GM18505 (cell line): ENCODE measurements around the gene IPO5.
"Not testable (repeated sequence)": the region's sequence is repeated elsewhere in the genome, so short reads cannot be mapped to it uniquely, and the experiment has no call there.

Experiments
- ATAC-seq: cut with Tn5 transposase; IDR thresholded peaks from one replicate; pipeline ENCODE4 v1.9.1; 2021; ENCODE audit not compliant: unreplicated experiment
- POLR2A ChIP-seq: IDR thresholded peaks from 4 replicates; pipeline ENCODE4 v1.6.1; 2011; ENCODE audit warnings: borderline replicate concordance; ENCODE audit not compliant: insufficient read depth, insufficient read length; ENCODE audit errors: extremely low read depth

Gene IPO5

DNA sequence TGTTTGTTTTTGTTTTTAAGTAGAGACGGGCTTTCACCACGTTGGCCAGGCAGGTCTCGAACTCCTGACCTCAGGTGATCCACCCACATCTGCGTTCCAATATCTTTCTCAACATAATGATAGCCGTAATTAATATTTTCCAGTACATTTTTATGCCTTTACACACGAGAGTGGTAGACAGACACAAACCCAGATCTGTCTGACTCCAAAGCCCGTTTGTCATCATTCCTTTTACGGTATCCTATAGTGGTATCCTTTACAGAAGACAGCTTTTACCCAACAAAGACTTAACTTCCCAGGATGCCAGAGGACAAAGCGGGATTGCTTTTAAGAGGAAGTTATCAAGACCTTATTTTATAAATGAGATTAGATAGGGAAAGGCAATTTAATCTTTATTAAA is 59.8 kb downstream of the IPO5 start:
- no peak for ATAC-seq
- TF ChIP-seq POLR2A: no peak

DNA sequence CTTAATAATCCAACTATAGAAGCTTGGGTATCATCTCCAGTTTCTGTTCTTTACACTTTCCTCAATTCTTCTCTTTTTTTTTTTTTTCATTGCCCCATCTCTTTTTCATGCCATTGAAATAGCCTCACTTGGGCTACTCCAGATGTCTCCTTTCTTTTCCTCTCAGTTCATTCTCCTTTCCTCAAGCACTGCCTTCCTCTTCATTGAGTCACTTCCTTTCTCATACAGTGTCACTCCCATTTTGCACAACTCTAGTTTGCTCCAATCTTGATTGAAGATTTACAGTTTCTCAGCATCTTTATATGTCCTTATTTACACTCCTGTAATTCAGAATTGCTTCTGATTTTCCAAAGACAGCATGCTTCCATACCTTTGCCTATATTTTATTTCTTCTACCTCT is 61.3 kb downstream of the IPO5 start:
- no peak for TF ChIP-seq POLR2A
- ATAC-seq: no peak

DNA sequence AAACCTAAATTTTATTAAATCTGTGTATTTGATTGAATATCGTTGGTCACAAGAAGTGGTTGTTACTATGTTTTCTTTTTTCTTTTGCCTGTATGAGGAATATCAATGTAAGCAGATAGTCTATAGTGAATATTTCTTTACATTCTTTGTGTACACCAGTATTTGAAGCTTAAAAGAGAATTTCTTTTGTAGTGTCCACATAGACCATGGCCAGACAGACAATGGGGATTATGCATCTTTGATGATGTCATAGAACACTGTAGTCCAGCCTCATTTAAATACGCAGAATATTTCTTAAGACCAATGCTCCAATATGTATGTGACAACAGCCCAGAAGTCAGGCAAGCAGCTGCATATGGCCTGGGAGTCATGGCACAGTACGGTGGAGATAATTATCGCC is 64.8 kb downstream of the IPO5 start:
- no peak for ATAC-seq
- no peak for TF ChIP-seq POLR2A

DNA sequence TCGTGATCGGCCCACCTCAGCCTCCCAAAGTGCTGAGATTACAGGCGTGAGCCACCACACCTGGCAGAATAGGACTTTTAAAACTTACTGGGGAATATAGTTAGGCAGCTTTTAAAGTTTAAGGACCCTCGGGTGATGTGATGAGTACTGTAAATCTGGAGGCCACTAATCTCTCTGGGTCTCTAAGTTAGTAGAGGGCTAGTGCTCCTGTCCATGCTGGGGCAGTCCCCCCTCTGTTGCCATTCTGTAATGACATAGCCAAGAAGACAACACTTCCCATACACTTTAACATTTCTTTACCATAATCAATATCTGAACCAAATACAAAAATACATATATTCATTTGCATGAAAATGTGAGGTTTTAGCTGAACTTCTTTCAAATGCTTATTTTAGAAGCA is 65.7 kb downstream of the IPO5 start:
- ATAC-seq: no peak
- TF ChIP-seq POLR2A: no peak

DNA sequence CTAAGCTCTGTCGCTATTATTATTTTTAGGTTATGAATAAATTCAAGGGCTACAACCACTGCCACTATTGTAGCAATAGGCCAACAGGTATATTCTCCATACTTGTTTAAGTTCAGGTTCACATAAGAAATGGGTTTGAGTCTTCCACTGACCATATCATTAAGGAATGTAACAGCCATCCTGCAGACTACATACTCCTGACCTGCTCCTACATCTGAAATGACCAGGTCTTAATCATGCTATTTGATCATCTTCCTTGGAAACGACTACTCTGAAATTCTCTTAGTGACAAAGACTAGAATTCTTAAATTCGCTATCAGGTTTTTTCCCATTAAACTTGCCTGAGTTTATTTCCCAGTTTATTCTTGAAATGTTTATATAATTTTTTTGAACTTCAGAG is 66.8 kb downstream of the IPO5 start:
- no peak for ATAC-seq

DNA sequence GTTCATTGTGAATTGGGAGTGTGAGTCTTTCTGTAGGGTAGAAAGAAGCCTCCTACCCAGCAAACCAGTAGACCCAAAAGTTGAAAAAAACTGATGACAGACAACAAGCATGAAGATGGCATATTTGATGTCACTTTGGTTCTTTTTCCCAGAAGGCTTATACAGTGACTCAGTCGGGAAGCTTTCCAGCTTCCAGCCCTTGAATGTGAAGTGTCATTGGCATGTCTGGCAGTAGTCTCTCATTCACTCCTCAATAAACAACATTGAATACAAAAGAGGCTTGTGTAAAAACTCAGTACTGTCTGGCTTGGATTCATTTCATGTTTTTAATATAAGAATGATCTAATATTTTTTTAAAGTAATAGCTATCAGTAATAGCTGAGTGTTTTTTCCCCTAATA is 68.7 kb downstream of the IPO5 start:
- ATAC-seq: no peak
- TF ChIP-seq POLR2A: no peak

More for the DNA sequence above, 66.8 kb downstream of the IPO5 start:
- TF ChIP-seq POLR2A: no peak

DNA sequence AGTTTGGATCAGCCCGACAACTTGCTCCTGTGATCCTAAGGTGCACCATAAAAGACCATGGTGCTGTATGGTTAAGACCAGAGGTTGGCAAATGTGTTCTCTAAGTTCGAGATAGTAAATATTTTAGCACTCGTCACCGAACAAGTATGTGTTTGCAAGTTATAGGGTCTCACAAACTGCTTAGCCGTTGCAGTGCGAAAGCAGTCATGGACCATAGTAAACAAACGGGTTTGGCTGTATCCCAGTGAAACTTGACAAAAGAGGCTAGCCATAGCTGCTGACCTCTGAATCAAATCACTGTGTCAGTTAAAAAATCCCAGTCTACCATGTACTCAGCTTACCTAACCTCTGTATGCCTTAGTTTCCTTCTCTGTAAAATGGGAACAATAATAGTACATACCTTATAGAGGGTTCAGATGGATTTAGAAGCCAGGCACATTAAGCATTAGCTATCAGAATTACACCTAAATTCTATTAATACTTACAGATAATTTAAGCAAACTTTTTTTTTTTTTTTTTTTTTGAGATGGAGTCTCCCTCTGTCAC is 72.1 kb downstream of the IPO5 start:
- ATAC-seq: no peak
- no peak for TF ChIP-seq POLR2A

DNA sequence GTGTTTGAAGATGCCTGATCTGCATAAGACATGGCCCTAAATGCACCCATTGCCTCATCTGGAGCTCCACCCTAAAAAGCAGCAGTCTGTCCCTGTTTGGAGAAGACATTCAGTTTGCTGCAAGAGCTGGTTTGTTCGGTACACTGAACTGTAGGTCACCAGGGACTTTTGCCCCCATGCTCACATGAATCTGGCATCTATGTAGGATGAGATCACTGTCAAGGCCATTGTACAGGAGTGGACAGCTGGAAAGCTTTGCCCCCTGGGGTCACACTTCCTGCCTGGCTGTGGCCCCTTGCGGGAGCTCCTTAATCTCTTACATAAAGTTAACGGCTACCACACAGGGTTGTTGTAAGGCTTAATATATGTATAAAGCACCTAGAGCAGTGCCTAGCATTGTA is 73.0 kb downstream of the IPO5 start:
- no peak for TF ChIP-seq POLR2A
- ATAC-seq: no peak

DNA sequence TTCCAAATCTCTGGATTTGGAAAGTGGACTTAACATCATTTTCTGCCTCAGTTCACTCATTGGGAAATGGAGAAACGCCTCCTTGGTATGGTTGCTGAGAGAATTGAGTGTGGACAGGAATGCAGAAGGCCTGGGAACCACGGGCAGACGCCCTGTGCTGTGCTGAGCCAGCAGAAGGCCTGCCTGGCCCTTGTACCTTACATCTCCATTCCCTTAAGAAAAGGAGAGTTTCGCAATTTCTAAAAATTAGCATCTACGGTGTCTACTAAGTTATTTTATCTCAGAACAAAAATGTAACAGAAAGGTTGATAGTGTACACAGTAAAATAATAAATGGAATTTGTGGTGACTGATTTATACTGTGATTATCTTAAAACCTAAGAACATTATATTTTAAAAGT is 78.7 kb downstream of the IPO5 start:
- no peak for ATAC-seq
- TF ChIP-seq POLR2A: no peak

DNA sequence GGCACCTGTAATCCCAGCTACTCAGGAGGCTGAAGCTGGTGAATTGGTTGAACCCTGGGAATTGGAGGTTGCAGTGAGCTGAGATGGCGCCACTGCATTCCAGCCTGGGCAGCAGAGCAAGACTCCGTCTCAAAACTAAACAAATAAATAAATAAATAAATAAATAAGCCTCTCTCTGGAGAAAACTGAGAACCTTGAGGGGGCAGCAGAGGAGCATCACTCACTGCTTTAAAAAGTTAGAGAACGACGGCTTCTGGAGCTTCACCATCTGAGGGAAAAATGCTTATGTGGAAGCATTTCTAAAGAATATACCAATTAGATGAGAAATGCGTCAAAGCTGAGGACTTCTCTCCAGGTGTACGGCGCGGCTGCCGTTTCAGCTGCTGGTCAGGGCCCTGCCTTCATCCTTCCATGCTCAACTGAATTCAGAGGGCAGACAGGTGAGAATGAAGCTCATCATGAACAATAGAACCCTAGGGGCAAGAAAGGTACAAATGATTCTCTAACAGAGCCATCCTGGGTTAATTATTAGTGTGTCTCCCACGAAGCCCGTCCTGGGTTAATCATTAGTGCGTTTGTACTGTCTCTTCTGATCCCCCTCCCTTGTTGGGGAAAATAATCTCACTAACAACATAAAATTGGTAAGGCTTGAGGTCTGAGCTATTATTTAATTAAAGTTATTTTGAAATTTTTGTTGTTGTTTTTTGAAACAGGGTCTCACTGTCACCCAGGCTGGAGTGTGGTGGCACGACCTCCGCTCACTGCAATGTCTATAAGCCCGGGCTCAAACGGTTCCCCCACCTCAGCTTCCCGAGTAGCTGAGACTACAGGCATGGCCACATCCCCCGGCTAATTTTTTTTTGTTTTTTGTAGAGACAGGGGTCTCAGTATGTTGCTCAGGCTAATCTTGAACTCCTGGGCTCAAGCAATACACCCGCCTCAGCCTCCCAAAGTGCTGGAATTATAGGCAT is 80.1 kb downstream of the IPO5 start:
- no peak for ATAC-seq
- TF ChIP-seq POLR2A: no peak

DNA sequence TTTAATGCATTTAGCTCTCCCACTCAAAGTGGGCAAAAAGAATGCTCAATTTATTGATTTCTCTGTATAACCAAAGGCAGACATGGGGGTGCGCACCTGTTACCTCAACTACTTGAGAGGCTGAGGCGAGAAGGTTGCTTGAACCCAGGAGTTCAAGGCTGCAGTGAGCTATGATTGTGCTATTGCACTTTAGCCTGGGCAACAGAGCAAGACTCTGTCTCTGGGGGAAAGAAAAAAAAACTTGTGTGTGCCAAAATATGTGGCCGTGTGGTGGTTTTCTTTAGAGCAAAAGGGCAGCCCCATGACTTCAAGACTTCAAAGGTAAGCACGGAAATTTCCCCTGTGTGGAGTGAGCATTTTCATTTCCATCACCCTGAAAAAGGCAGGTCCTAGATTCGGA is 81.9 kb downstream of the IPO5 start:
- no peak for TF ChIP-seq POLR2A

DNA sequence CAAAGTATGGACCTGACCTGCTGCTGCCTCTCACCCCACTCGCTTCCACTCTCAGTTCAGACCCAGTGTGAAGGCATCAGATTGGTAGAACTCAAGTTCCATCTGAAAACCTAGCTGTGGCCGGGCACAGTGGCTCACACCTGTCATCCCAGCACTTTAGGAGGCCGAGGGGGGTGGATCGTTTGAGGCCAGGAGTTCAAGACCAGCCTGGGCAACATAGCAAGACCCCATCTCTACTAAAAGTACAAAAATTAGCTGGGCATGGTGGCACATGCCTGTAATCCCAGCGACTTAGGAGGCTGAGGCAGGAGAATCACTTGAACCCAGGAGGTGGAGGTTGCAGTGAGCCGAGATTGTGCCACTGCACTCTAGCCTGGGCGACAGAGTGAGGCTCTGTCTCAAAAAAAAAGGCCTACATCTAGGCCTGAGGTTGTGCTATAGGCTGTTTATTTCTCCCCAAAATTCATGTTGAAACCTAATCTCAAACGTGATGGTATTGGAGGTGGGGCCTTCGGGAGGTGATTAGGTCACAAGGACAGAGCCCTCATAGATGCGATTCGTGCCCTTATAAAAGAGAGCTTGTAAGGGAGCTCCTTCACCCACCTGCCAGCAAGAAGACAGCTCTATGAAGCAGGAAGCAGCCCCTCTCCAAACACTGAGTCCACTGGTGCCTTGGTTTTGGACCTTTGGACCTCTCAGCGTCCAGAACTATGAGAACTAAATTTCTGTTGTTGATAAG is 83.3 kb downstream of the IPO5 start:
- not testable (repeated sequence) for ATAC-seq

More for the DNA sequence above, 81.9 kb downstream of the IPO5 start:
- ATAC-seq: no peak

DNA sequence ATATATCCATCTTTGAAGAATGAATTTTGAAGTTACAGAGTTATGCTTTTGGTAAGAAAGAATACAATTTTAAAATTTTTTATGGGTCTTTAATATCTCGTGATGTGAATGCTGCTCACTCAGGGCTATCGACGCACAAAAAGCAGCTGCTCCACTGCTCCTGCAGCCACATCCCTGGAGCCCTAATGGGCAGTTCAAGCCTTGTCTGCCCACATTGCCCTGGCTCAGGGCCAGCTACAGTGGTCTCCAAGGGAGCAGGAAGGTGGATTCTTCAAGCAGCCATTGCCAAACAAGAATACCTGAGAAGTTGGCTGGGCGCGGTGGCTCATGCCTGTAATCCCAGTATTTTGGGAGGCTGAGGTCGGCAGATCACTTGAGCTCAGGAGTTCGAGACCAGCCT is 85.8 kb downstream of the IPO5 start:
- ATAC-seq: no peak
- no peak for TF ChIP-seq POLR2A

DNA sequence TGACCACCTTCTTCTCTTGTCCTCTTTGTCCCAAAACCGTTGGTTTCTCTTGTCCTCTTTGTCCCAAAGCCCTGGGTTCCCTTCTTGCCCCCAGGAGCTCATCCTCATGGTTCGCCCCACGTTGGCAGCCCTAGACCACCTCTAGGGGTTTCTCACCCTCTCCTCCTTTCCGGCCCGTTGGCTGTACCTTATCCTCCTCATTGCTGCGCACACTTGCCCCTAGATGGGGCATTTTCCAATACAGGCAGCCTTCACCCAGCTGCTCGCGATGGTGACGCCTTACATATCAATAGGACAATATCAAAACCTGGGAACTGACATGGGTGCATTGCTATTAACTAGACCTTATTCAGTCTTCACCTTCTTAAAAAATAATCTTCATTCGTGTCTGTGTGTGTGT is 86.5 kb downstream of the IPO5 start:
- ATAC-seq: no peak
- no peak for TF ChIP-seq POLR2A
